ENCODE measurements around the gene MKRN2. TPM values are rescaled to one million over a fixed set of nuclear protein-coding genes. Genes with fewer than 3 reads are reported as not detected.

MKRN2 gene
- total and polyA plus RNA-seq, 2 of the 8 experiments (the other 6 are each of a cell fraction or from before 2014, with no cell fraction given): 15.3 to 17.6 TPM

DNA sequence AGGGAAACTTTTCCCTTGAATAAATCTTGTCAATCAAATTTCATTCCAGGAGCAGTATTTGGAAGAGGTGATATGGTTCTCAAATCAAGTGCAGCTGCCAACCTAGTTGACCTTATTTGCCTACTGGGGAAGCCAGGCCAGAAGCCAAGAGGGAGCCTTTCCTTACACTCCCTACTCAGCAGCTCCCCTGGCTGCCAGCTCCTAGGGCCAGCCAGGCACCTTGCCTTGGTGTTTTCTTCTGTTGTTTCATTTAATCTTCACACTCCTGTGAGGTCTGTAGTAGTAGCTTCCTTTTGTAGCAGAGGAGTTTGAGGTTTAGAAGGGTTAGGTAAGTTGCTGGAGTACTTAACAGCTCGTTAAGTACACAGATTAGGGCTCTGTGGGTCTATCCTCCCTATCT lies 34.2 kb upstream of the MKRN2 start:
- CTCF ChIA-PET (ENCODE audit: partially characterized antibody): interaction anchor here (0.8 to 1.4 kb wide), 3 partner anchors 14 to 18 kb away, joined by 3 to 4 read pairs (median 3); no protein-coding TSS in a partner anchor
- no peaks in the 10 kb centered on the region; the same call in 1 of the 2 replicates for H3K23me2 ChIP-seq (ENCODE audit: low read depth, low read length)
- H4K91ac ChIP-seq (replicated peaks; ENCODE audit: insufficient read length, low read length): no peak overlapping the region
- no peak overlapping the region for H4K5ac ChIP-seq (ENCODE audit: insufficient read length, low read depth, low read length)
- peaks cover 2% of the 10 kb centered on the region; the same call in 1 of the 2 replicates for H3K79me1 ChIP-seq (ENCODE audit: low read depth, low read length)
- H3K9ac ChIP-seq (replicated peaks in 1 of 4; ENCODE audit: extremely low read depth in 1 of 4, low read depth in 3 of 4, low read length in 3 of 4): no peak overlapping the region
- H3K27ac ChIP-seq (ENCODE audit: low read depth, low read length): no peak overlapping the region
- WGBS, 2 experiments (ENCODE audit: extremely low coverage in 1 of 2, insufficient coverage in 1 of 2, insufficient read length in 1 of 2, insufficient replicate concordance in 2 of 2, low coverage in 1 of 2, low lambda C conversion rate in 2 of 2, missing lambda C conversion rate in 1 of 2): 100% methylated on average over 1 of the region's 1 CpG; no CpG with 5 or more reads in 1 of the 2 experiments
- H2BK15ac ChIP-seq (ENCODE audit: low read length): no peak overlapping the region
- H3K56ac ChIP-seq (replicated peaks; ENCODE audit: insufficient read length, low read depth, low read length): no peak overlapping the region
- no peak overlapping the region for H3K4ac ChIP-seq (replicated peaks; ENCODE audit: insufficient read length, low read depth, low read length)
- H3K27me3 ChIP-seq (replicated peaks in 1 of 4; ENCODE audit: control insufficient read depth in 3 of 4, extremely low read depth in 1 of 4, insufficient read depth in 3 of 4, low read length in 3 of 4): no peaks in the 10 kb centered on the region
- POLR2A ChIA-PET (ENCODE audit: partially characterized antibody): interaction anchor here (0.6 to 1.2 kb wide), 2 partner anchors 14 to 45 kb away, joined by 3 read pairs; no protein-coding TSS in a partner anchor
- H2BK5ac ChIP-seq (ENCODE audit: low read depth, low read length): no peak overlapping the region
- DNase-seq (ENCODE audit: low read depth in 1 of 2, low spot score in 2 of 2) (no peak), FAIRE-seq (no peak)
- H3K14ac ChIP-seq (ENCODE audit: insufficient read length): no peak overlapping the region
- no peak overlapping the region for H2BK120ac ChIP-seq (replicated peaks; ENCODE audit: low read depth, low read length)
- no peak overlapping the region for H2AK5ac ChIP-seq (ENCODE audit: low read depth, low read length)
- TF ChIP-seq GABPA (IDR thresholded peaks at IDR 0.05; ENCODE audit: borderline replicate concordance, insufficient read depth, low read length): no peak
- no peak for TF ChIP-seq POLR2A (IDR thresholded peaks at IDR 0.05; ENCODE audit: control extremely low read depth in 1 of 2, low read depth in 2 of 2, low read length in 2 of 2)
- TF ChIP-seq PHF8 (conservative IDR thresholded peaks at IDR 0.05; ENCODE audit: low read depth, low read length): no peak
- no peak for TF ChIP-seq SP2 (IDR thresholded peaks at IDR 0.05; ENCODE audit: low read length)
- no peak for TF ChIP-seq CTBP2 (IDR thresholded peaks at IDR 0.05; ENCODE audit: borderline replicate concordance, insufficient read depth, insufficient read length, low read length)
- TF ChIP-seq CBX8 (IDR thresholded peaks at IDR 0.05; ENCODE audit: borderline replicate concordance, low read depth, low read length): no peak
- TF ChIP-seq NRF1 (IDR thresholded peaks at IDR 0.05; ENCODE audit: low read depth, low read length): no peak
- no peak for TF ChIP-seq TCF12 (IDR thresholded peaks at IDR 0.05; ENCODE audit: low read depth, low read length)
- TF ChIP-seq, protein P1, sequence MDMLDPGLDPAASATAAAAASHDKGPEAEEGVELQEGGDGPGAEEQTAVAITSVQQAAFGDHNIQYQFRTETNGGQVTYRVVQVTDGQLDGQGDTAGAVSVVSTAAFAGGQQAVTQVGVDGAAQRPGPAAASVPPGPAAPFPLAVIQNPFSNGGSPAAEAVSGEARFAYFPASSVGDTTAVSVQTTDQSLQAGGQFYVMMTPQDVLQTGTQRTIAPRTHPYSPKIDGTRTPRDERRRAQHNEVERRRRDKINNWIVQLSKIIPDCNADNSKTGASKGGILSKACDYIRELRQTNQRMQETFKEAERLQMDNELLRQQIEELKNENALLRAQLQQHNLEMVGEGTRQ (IDR thresholded peaks at IDR 0.05; ENCODE audit: low read length): no peak
- TF ChIP-seq EGR1 (IDR thresholded peaks at IDR 0.05; ENCODE audit: borderline replicate concordance, low read depth, low read length): no peak
- TF ChIP-seq CHD1 (IDR thresholded peaks at IDR 0.05; ENCODE audit: low read depth, low read length): no peak
- no peak for TF ChIP-seq SIN3A (conservative IDR thresholded peaks at IDR 0.05 in 1 of 2, IDR thresholded peaks at IDR 0.05 in 1 of 2; ENCODE audit: low read depth in 1 of 2, low read length in 2 of 2)
- TF ChIP-seq CEBPB (IDR thresholded peaks at IDR 0.05; ENCODE audit: low read depth, low read length): no peak
- no peak overlapping the region for H2BK20ac ChIP-seq (ENCODE audit: low read length)
- H3K79me2 ChIP-seq (ENCODE audit: control insufficient read depth in 1 of 2, insufficient read depth in 2 of 2, low read length in 2 of 2): no peaks in the 10 kb centered on the region
- no peak overlapping the region for H4K8ac ChIP-seq (ENCODE audit: extremely low read depth, insufficient read depth, low read length)
- H4K20me1 ChIP-seq (replicated peaks in 1 of 2; ENCODE audit: control insufficient read depth in 1 of 2, insufficient read depth in 2 of 2, low read length in 2 of 2): peaks cover 0 to 2% of the 10 kb centered on the region in 2 experiments
- H3K4me2 ChIP-seq (ENCODE audit: insufficient read depth in 1 of 2, low read depth in 2 of 2, low read length in 2 of 2): no peak overlapping the region
- H3K4me3 ChIP-seq (ENCODE audit: extremely low read depth in 1 of 4, insufficient read depth in 2 of 4, low read depth in 3 of 4, low read length in 4 of 4): no peak overlapping the region
- no peaks in the 10 kb centered on the region for H3K9me3 ChIP-seq (ENCODE audit: insufficient read depth in 2 of 2, low read depth in 1 of 2, low read length in 1 of 2)
- no peaks in the 10 kb centered on the region for H3K4me1 ChIP-seq (replicated peaks in 1 of 4; ENCODE audit: control insufficient read depth in 3 of 4, insufficient read depth in 4 of 4, low read length in 3 of 4)
- H3K23ac ChIP-seq (ENCODE audit: insufficient read length): no peak overlapping the region
- H2AFZ ChIP-seq (ENCODE audit: low read length): no peak overlapping the region
- H3K18ac ChIP-seq (ENCODE audit: extremely low read depth, low read length): no peak overlapping the region
- H2BK12ac ChIP-seq (ENCODE audit: low read depth, low read length): no peak overlapping the region
- H3K36me3 ChIP-seq (ENCODE audit: control insufficient read depth in 2 of 4, insufficient read depth in 4 of 4, low read length in 3 of 4): peaks cover 2 to 30% (median 14%) of the 10 kb centered on the region in 4 experiments; a peak in 7 of 8 replicates
